Fibroblast of skin of abdomen (primary cell): ENCODE data around the gene PPP3R1.
"Not testable (repeated sequence)": the region's sequence is repeated elsewhere in the genome, so short reads cannot be mapped to it uniquely, and the experiment has no call there.

ENCODE experiments used
- DNase-seq: peaks from one replicate; pipeline ENCODE4 v3.0.0-alpha.2; 2013

PPP3R1 gene

DNA sequence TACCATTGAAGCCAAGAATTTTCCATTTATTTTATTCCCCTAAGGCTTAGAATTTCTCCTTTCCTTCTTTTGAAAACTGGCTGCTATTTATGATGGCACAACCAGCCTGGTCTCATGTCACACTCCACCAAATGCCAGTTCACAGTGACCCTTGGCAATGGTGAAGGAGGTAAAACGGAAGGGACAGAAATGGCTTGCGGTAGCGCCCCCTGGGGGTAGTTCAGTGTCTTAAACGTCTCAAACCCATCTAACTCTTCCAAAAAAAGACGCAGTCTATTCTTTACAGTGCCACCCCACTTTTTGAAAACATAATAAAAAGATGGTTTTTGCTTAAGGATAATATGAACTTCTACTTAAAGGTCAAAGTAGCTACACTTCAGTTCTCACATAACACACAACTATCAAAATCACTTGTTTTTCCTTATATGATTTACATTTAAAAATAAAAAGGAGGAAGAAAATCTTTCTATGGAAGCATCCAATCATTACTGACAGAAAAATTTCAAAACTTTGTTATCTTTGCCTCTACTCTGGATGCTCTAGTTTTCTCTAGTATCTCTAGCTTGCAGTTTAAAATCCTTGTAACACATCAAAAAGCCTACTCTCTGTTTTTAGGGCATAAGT, 66.7 kb downstream of the PPP3R1 start:
- DNase-seq = peak; percentile 23

DNA sequence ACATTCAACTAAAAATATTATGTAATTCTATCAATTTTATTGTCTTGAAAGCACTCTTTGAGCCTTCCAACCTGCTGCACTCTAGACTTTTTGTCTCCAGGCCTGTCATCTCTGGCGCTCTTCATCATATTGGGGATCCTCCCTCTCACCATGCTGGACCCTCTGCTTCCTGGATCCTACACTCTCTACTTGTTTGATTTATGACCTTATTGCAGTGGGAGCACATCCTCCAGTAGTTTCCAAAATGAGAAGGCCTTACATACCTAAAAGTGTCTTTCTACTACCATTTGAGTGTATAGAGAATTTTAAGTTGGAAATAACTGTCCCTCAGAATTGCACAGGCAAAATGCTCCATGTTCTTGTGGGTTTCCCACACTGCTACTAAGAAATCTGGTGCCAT, 69.4 kb downstream of the PPP3R1 start:
- DNase-seq = no peak

- DNase-seq = no peak
These were observed 73.2 kb downstream of the PPP3R1 start for GRCh38 chr2:68178954-68179627.

DNA sequence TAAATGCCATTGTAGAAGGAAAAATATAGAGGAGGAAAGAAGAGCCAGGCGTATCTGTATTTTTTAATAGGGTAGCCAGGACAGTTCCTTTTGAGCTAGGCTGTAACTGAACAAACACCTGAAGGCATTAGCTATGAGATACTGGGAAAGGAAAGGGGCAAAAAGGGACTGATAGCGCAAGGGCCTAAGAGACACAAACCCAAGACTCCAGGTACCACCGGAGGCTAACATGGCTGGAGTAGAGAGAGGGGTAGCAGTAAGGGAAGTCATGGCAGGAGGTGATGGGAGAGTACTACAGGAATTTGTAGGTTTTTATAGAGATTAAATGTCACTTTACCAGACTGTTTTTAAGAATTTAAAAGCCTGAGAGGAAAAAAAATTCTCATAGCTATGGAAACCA, 73.9 kb downstream of the PPP3R1 start:
- no peak for DNase-seq

DNA sequence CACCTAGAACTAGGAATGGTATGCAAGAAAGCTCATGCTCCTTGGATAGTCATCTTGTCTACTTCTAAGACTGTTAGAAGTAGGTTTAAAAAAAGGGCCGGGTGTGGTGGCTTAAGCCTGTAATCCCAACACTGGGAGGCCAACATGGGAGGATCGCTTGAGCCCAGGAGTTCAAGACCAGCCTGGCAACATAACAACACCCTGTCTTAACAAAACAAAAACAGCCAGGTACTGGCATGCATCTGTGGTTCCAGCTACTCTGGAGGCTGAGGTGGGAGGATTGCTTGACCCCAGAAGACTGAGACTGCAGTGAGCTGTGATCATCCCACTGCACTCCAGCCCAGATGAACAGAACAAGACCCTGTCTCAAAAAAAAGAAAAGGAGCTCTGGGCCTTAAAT, 74.8 kb downstream of the PPP3R1 start:
- no peak for DNase-seq

DNA sequence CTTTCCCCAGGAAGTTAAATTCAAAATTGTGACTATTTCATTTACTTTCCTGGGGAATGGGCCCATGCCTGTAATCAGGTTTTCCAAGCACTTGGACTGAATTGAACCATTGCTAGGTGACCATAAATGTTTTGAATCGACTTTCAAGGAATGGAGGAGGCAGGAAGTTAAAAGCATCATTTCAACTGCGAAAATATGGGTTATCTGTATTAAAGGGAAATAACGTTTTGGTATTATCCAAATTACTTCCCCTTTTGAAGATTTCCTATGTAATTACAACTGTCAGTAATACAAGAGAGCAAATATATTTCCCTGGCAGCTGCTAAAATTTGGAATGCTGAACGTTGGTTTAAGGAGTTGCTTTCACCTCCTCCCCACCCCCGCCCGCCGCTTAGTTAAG, 75.7 kb downstream of the PPP3R1 start:
- DNase-seq = no peak

DNA sequence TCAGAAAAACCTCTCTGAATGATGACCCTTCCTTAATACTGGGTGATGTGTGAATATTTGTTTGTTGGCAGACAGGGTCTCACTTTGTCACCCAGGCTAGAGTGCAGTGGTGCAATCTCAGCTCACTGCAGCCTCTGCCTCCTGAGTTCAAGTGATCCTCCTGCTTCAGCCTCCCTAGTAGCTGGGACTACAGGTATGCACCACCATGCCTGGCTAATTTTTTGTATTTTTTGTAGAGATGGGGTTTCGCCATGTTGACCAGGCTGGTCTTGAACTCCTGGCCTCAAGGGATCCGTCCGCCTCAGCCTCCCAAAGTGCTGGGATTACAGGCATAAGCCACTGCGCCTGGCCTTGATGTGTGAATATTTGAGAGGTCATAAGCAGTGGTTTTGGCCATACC, 77.1 kb downstream of the PPP3R1 start:
- not testable (repeated sequence) for DNase-seq

DNA sequence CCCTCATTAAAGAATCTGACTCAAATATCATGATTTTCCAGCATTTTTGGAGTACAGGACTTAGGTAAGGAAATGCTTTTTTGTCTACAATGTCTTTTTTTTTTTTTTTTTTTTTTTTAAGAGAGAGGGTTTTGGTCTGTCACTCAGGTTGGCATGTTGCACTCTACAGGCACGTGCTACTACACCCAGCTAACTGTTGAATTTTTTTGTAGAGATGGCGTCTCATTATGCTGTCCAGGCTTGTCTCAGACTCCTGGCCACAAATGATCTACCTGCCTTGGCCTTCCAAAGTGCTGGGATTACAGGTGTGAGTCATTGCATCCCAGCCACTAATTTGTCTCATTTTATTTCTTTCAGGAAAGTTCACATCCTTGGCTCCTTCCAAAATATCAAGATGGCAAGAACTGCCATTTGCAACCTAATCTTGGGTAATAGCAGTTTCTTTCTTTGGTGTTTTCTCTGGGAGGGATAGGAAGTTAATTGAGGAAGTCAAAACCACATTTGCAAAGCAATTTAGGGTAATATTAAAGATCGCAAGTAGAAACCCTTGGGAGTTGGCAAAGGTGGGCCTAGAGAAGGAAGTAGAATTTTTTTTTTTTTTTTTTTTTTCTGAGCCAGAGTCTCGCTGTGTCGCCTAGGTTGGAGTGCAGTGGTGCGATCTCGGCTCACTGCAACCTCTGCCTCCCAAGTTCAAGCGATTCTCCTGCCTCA, 79.2 kb downstream of the PPP3R1 start:
- no peak for DNase-seq

DNA sequence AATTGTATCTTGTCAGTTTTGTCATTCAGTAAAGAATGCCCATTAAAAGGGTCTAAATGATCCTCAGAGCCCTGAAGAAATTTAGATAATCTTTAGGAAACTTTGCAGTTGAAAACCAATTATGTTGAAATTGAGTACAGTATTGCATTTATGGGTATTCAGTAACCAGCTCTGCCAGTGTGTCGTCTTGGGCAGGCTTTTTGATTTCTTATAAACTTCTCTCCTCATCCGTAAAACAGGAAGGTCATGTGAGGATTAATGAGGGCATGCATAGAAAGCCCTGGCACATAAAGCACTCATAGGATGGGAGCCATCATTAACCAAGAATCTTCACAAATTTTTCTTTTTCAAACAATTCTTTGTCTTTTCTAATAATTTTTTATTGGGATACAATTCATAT, 79.8 kb downstream of the PPP3R1 start:
- no peak for DNase-seq

- DNase-seq = no peak
These were observed 80.6 kb downstream of the PPP3R1 start for GRCh38 chr2:68171684-68172083.

DNA sequence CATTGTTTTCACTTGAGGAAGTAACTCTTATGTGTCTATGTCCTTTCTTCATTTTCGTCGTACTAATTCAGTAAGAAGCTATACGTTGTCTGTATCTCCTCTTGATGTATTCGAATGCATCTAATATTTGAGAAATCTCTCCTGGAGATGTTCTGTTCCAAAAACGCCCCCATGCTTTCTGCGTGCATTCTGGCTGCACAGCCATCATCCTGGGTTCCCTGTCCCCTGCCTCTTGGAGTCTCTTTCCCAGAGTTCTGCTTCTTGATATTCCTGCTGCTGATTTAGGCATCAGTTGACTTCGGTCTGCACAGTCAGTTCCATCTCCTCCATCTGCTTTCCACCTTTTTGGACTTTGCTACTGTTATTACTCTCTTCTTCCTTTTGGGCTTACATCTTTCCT, 81.2 kb downstream of the PPP3R1 start:
- no peak for DNase-seq

DNA sequence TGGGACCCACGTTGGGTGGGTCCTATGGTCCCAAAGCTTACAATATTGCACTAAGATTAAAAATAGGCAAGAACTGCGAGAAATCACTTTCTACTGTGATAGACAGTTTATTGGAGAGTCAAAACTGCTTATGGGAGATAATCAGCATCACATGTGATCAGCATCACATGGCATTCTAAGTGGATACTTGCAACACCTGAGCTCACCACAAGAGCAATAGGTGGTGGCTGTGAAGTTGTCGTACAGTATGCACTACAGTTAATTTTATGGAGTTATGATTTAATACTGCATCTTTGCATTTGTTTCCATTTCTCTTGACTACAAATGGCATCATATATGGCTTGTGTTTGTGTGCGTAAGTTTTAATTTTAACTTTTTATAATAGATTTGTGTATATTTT, 83.0 kb downstream of the PPP3R1 start:
- DNase-seq = no peak

- no peak for DNase-seq
These were observed 85.1 kb downstream of the PPP3R1 start for GRCh38 chr2:68167186-68167585.

DNA sequence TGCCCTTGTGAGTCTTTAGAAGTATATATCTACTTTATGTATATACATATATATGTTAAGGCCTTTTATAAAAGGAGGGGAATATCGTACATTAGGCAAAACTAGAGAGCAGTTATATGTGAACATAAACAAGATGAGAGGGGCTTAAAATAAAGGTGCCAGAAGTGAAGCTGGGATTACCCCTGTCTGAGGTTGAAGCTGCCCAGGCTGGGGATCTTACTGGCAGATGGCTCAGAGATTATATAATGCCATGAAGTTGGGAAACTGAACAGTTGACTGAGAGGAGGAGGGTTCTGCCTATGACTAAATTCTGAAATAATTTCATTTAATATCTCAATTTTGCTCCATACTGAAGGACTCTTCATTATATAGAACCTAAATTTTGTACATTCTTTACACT, 88.7 kb downstream of the PPP3R1 start:
- DNase-seq = no peak

GRCh38 chr2:68158134-68158447, 94.2 kb downstream of the PPP3R1 start:
- DNase-seq = no peak

DNA sequence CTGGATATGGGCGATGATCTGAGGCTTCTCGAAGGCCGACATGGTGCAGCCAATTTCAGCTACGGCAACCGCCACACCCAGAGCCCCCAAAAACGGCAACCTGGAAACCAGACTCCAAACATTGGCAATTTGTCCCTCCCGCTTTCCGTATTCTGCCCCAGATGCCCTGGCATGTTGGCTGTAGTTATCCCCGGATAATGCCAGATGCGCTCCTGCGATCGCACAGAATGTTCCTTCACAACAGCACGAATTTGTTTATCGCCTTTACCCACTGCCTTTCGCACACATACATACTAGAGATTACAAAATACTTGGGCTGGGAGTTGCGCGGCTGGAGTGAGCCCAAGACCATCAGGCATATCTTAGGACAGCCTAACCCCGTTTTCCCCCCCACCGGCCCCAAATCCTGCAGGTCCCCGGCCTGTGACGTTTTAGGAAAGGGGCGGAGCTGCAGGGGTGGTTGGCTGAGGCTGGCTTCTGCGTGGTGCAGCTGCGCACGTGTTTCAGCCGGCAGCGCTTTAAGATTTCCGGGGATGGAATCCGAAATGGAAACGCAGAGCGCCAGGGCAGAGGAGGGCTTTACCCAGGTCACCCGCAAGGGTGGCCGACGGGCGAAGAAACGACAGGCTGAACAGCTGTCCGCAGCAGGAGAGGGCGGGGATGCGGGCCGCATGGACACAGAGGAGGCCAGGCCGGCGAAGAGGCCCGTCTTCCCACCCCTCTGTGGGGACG, 94.8 kb downstream of the PPP3R1 start, which contains the start of gene PNO1:
Gene PNO1 (plus strand): TSS at position 487 of the 732 bp plus-strand sequence. CDS start 47 bp downstream, at position 534.
- peak; percentile 96 for DNase-seq

- no peak for DNase-seq
These were observed 95.3 kb downstream of the PPP3R1 start for GRCh38 chr2:68157002-68157401.

- no peak for DNase-seq
These were observed 95.9 kb downstream of the PPP3R1 start for GRCh38 chr2:68156419-68156818.

- no peak for DNase-seq
These were observed 96.7 kb downstream of the PPP3R1 start for GRCh38 chr2:68155618-68156017.

- DNase-seq = no peak
These were observed 99.5 kb downstream of the PPP3R1 start for GRCh38 chr2:68152681-68153347.

GRCh38 chr2:68151037-68151436, 101.3 kb downstream of the PPP3R1 start:
- DNase-seq = no peak

DNA sequence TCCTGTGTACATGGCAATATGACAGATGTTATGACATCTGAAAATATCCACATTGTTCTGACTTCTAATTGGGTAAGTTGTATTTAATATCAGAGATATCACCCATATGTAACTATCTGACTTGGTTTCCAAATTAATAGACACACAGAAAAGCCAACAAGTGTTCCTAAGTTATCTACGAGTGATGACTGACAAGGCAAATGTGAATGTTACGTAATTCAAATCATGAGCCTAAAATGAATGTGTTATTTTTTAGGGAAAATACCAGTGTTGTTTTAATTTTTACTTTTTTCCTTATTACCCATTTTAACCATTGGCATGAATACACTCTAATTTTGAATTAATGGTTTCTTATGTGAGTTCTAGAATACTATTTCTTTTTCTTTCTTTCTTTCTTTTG, 110.5 kb downstream of the PPP3R1 start:
- no peak for DNase-seq
